SK-N-SH (cell line): Measurements from ENCODE around the gene TTC16. TPM values are rescaled to one million over a fixed set of nuclear protein-coding genes. Genes with fewer than 3 reads are reported as not detected.

Source experiments
- CHD2 ChIP-seq: fragments of 150-350 bp; IDR thresholded peaks from 2 replicates; pipeline ENCODE4 v1.6.1; 2018; ENCODE audit warnings: low read length; ENCODE audit not compliant: partially characterized antibody
- ELF1 ChIP-seq: IDR thresholded peaks from 2 replicates; pipeline ENCODE4 v1.4.0; 2012
- EP300 ChIP-seq, 2 experiments: IDR thresholded peaks; 2 replicates each; pipeline versions ENCODE4 v1.4.0 to v1.6.1; 2012; ENCODE audit warnings: borderline replicate concordance in 1 of 2, low read depth in 1 of 2, low read length in 1 of 2
- EZH2phosphoT487 ChIP-seq: fragments of 200-600 bp; sonication (generic); IDR thresholded peaks from 2 replicates; pipeline ENCODE4 v1.6.1; 2017; ENCODE audit warnings: low read depth, mixed run types, mild to moderate bottlenecking, antibody characterized with exemption, moderate library complexity, borderline replicate concordance
- FOSL2 ChIP-seq: IDR thresholded peaks from 2 replicates; pipeline ENCODE4 v1.4.0; 2012; ENCODE audit warnings: low read depth, mild to moderate bottlenecking, moderate library complexity, borderline replicate concordance
- FOXJ3 ChIP-seq: sonication (generic); formaldehyde crosslinking; IDR thresholded peaks from 2 replicates; pipeline ENCODE4 v1.5.1; 2020; ENCODE audit warnings: mild to moderate bottlenecking, missing genetic modification reagents
- FOXM1 ChIP-seq: IDR thresholded peaks from 2 replicates; pipeline ENCODE4 v1.4.0; 2012; ENCODE audit warnings: low read depth, mild to moderate bottlenecking
- GABPA ChIP-seq: IDR thresholded peaks from 2 replicates; pipeline ENCODE4 v1.4.0; 2012; ENCODE audit warnings: low read depth, mild to moderate bottlenecking
- MEF2A ChIP-seq: IDR thresholded peaks from 2 replicates; pipeline ENCODE4 v1.4.0; 2012; ENCODE audit warnings: low read depth, borderline replicate concordance
- MXI1 ChIP-seq: IDR thresholded peaks from 2 replicates; pipeline ENCODE4 v1.6.1; 2012; ENCODE audit warnings: mild to moderate bottlenecking, low read depth, low read length, improper control_type of control experiment
- NRF1 ChIP-seq: IDR thresholded peaks from 2 replicates; pipeline ENCODE4 v1.6.1; 2012; ENCODE audit warnings: low read depth, mild to moderate bottlenecking, low read length
- PBX3 ChIP-seq: IDR thresholded peaks from 2 replicates; pipeline ENCODE4; 2012
- POLR2AphosphoS5 ChIP-seq: IDR thresholded peaks from 2 replicates; pipeline ENCODE4 v1.6.1; 2012; ENCODE audit warnings: low read depth, low read length
- RAD21 ChIP-seq: IDR thresholded peaks from 2 replicates; pipeline ENCODE4 v1.6.1; 2012; ENCODE audit warnings: mild to moderate bottlenecking, low read length
- RCOR1 ChIP-seq: fragments of 150-350 bp; IDR thresholded peaks from 2 replicates; pipeline ENCODE4 v1.6.1; 2017; ENCODE audit warnings: antibody characterized with exemption, low read length
- RFX5 ChIP-seq: IDR thresholded peaks from 2 replicates; pipeline ENCODE4 v1.6.1; 2012; ENCODE audit warnings: mild to moderate bottlenecking, improper control_type of control experiment, low read length
- SIN3A ChIP-seq: IDR thresholded peaks from 2 replicates; pipeline ENCODE4 v1.6.1; 2012; ENCODE audit warnings: low read depth, mild to moderate bottlenecking, low read length, moderate library complexity, borderline replicate concordance
- SMC3 ChIP-seq: IDR thresholded peaks from 2 replicates; pipeline ENCODE4 v1.6.1; 2012; ENCODE audit warnings: low read depth, low read length, improper control_type of control experiment
- TEAD4 ChIP-seq: IDR thresholded peaks from 2 replicates; pipeline ENCODE4 v1.4.0; 2012; ENCODE audit warnings: mild to moderate bottlenecking, borderline replicate concordance; ENCODE audit not compliant: insufficient read depth
- USF2 ChIP-seq: fragments of 150-350 bp; IDR thresholded peaks from 2 replicates; pipeline ENCODE4 v1.6.1; 2017; ENCODE audit warnings: antibody characterized with exemption, low read length, low read depth, borderline replicate concordance
- YY1 ChIP-seq: IDR thresholded peaks from 2 replicates; pipeline ENCODE4 v1.4.0; 2012; ENCODE audit warnings: low read depth, mild to moderate bottlenecking
- polyA plus RNA-seq, 3 experiments: library from polyadenylated mRNA; depleted of rRNA; stranded (reverse); fragments of >200 nt; gene quantifications; 2 replicates each; pipeline ENCODE4 v1.2.3, GENCODE V29; 2012
- TF ChIP-seq, protein P1 (sequence below): IDR thresholded peaks from 2 replicates; pipeline ENCODE4 v1.6.1; 2012; ENCODE audit warnings: mild to moderate bottlenecking, low read depth, low read length, moderate library complexity
- TF ChIP-seq, protein P2 (sequence below): IDR thresholded peaks from 2 replicates; pipeline ENCODE4 v1.4.0; 2012; ENCODE audit warnings: low read depth, borderline replicate concordance
- TF ChIP-seq, protein P3 (sequence below): fragments of 150-350 bp; IDR thresholded peaks from 2 replicates; pipeline ENCODE4 v1.6.1; 2016; ENCODE audit warnings: mild to moderate bottlenecking, low read depth, low read length

Gene TTC16
- polyA plus RNA-seq, 1 of the 3 experiments (the other 2 are of a cell fraction): 0.05 TPM

GRCh38 chr9:127734747-127735529, 19.1 kb downstream of the TTC16 start, which contains the start of gene TOR2A (continued):
- TF ChIP-seq, protein P1, sequence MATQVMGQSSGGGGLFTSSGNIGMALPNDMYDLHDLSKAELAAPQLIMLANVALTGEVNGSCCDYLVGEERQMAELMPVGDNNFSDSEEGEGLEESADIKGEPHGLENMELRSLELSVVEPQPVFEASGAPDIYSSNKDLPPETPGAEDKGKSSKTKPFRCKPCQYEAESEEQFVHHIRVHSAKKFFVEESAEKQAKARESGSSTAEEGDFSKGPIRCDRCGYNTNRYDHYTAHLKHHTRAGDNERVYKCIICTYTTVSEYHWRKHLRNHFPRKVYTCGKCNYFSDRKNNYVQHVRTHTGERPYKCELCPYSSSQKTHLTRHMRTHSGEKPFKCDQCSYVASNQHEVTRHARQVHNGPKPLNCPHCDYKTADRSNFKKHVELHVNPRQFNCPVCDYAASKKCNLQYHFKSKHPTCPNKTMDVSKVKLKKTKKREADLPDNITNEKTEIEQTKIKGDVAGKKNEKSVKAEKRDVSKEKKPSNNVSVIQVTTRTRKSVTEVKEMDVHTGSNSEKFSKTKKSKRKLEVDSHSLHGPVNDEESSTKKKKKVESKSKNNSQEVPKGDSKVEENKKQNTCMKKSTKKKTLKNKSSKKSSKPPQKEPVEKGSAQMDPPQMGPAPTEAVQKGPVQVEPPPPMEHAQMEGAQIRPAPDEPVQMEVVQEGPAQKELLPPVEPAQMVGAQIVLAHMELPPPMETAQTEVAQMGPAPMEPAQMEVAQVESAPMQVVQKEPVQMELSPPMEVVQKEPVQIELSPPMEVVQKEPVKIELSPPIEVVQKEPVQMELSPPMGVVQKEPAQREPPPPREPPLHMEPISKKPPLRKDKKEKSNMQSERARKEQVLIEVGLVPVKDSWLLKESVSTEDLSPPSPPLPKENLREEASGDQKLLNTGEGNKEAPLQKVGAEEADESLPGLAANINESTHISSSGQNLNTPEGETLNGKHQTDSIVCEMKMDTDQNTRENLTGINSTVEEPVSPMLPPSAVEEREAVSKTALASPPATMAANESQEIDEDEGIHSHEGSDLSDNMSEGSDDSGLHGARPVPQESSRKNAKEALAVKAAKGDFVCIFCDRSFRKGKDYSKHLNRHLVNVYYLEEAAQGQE: no peak
- TF ChIP-seq, protein P2, sequence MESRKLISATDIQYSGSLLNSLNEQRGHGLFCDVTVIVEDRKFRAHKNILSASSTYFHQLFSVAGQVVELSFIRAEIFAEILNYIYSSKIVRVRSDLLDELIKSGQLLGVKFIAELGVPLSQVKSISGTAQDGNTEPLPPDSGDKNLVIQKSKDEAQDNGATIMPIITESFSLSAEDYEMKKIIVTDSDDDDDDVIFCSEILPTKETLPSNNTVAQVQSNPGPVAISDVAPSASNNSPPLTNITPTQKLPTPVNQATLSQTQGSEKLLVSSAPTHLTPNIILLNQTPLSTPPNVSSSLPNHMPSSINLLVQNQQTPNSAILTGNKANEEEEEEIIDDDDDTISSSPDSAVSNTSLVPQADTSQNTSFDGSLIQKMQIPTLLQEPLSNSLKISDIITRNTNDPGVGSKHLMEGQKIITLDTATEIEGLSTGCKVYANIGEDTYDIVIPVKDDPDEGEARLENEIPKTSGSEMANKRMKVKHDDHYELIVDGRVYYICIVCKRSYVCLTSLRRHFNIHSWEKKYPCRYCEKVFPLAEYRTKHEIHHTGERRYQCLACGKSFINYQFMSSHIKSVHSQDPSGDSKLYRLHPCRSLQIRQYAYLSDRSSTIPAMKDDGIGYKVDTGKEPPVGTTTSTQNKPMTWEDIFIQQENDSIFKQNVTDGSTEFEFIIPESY: no peak
- TF ChIP-seq POLR2AphosphoS5 (peak; percentile 65; the same call in 1 of the 2 replicates), FOXJ3 (no peak), SIN3A (peak; percentile 93), EP300 (IDR thresholded peaks at IDR 0.05; ENCODE audit: borderline replicate concordance in 1 of 2, low read depth in 1 of 2, low read length in 1 of 2) (peak in 1 of 2 experiments; percentile 47; a peak in 1 of 4 replicates), GABPA (peak; percentile 64), RCOR1 (peak; percentile 20; the same call in 1 of the 2 replicates), SMC3 (peak; percentile 96), ELF1 (peak; percentile 59), RAD21 (peak; percentile 97), YY1 (peak; percentile 55; the same call in 1 of the 2 replicates), MXI1 (peak; percentile 96), PBX3 (no peak; the same call in 1 of the 2 replicates), EZH2phosphoT487 (no peak), MEF2A (no peak), NRF1 (no peak), FOSL2 (no peak), FOXM1 (0 out of 2 replicates have a peak, but pooled peaks have one; percentile 12), USF2 (no peak), RFX5 (peak; percentile 96), CHD2 (peak; percentile 75), TEAD4 (no peak)
- TF ChIP-seq, protein P3, sequence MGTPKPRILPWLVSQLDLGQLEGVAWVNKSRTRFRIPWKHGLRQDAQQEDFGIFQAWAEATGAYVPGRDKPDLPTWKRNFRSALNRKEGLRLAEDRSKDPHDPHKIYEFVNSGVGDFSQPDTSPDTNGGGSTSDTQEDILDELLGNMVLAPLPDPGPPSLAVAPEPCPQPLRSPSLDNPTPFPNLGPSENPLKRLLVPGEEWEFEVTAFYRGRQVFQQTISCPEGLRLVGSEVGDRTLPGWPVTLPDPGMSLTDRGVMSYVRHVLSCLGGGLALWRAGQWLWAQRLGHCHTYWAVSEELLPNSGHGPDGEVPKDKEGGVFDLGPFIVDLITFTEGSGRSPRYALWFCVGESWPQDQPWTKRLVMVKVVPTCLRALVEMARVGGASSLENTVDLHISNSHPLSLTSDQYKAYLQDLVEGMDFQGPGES: no peak
